GM20431 (cell line): ENCODE data around the gene RIPK4.
"Not testable (repeated sequence)": the region's sequence is repeated elsewhere in the genome, so short reads cannot be mapped to it uniquely, and the experiment has no call there.

Experiments used
- in situ Hi-C: fragments of 300-500 bp; cut with MseI, MboI; formaldehyde crosslinking; loops from one replicate; pipeline ENCODE4 v1.15.0; 2020; ENCODE audit warnings: low sequenced_read_pairs; ENCODE audit not compliant: unreplicated experiment

Gene RIPK4

DNA sequence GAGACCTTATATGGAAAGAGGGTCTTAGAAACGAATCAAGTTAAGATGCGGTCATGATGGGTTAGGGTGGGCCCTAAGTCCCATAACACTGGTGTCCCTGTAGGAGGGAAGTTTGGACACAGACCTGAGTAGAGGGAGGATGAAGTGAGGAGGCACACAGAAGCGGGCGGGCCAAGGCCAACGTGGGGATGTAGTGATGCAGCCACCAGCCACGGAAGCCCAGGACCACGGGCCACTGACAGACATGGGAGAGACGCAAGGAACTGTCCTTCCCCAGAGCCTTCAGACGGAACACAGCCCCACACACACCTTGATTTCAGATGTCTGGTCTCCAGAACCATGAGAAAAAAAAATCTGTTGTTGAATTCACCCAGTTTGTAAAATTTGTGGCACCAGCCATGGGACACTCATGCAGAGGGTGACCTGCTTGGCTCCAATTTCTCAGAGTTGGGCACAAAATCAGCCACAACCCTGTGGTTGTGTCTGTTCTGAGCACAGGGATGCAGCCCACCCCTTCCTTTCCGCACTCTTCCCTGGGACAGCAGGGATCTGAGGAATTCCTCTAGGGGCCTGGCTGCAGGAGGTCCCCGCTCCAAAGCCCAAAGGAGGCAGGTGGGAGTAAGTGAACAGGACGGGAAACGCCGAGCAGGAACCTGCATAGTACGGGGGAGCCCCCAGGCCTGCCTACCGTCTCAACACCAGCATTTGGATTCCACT, 61.1 kb downstream of the RIPK4 start:
- in situ Hi-C loops: no loop called here

DNA sequence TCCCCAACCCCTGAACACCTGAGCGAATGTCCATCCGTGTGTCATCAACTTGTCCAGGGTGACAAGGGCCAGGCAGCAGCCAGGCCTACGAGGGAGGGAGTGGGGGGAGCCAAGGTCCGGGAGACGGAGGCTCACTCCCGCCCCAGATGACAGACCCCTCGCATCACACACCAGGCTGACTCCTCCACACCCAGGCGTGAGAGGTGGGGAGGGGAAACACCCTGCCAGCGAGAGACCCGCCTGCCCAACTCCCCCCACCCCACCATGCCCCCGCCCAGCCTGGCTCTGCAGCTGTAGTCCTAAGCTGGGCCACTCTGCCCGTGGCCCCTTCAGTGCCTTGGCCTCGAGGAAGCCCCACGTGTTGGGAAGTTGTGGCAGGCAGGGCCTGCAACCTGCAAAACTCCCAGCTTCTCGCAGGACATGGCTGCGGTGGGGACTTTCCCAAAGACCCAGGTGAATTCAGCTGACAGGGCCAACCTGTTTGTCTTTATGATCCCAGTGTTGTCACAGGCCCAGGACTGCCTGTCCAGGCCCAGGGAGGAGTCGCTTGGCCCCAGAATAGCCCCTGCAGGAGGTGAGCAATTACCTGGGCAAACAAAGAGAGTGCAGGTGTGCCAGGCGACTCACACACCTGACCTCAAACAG, 62.9 kb downstream of the RIPK4 start:
- in situ Hi-C loops: no loop called here

DNA sequence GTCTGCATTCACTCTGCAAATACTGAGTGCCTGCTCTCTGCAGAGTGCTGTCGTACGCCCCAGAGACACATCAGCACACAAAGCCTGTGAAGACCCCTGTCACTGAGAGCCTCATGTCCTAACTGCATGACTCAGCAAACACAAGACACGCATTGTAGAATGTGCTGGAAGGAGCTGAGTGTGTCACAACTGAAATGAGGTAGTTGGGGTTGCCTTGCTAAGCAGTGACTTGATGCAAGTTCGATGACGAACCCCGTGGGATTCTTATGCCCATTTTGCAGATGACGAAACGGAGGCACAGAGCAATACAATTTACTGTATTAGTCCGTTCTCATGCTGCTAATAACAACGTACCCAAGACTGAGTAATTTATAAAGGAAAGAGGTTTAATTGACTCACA, 65.1 kb downstream of the RIPK4 start:
- in situ Hi-C loops: no loop called here

DNA sequence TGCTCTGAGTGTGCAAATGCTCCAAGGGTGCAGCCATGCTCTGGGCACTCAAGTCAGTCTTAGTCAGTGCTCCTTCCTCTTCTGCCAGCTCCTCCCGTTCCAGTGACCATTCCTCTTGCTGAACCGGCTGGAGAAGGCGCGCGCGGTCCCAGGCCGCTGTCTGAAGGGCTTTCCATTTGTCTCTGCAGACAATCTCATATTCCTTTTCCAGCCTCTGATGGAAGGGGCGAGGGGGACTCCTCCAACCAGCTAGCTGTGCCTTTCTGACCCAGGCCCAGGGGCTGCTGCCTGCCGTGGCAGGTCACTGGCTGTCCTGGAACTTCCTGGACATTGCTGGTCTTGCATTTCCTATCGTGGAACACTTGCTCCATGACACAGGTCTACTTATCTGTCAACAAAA, 67.5 kb downstream of the RIPK4 start:
- in situ Hi-C loops: no loop called here

DNA sequence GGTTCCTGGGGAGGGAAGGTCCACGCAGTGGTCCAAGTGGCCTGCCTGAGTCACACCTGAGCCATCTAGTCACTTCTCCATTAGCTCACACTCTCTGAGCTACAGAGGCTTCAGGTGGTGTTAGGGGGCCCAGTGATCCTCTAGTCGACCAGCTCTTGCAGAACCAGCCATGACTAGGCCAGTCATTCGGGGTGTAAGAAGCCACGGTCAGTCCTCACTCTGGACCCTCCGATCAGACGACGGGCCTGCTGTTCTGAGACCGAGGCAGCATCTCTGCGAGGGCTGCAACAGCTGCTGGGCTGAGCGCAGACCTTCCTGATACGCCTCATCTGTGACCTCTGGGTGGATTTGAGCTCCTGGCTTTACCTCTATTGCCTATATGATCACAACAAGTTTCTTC, 68.8 kb downstream of the RIPK4 start:
- in situ Hi-C loops: no loop called here

DNA sequence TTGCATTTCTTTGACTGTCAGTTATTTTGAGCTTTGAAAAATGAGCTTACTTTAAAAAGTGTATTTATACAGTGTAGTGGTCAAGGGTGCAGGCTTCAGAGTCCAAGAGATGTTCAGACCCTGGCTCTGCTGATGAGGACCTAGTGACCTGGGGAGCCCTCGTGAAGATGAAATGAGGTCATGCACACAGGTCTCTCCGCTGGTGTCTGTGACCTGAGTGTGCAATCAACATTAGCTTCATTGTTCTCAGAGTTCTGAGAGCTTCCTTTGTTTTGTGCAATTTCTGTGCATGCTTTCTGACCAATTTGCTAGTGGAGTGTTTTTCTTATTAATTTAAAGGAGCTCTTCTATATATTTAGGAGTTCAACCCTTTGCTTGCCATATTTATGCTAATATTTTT, 71.3 kb downstream of the RIPK4 start:
- in situ Hi-C loops: no loop called here

DNA sequence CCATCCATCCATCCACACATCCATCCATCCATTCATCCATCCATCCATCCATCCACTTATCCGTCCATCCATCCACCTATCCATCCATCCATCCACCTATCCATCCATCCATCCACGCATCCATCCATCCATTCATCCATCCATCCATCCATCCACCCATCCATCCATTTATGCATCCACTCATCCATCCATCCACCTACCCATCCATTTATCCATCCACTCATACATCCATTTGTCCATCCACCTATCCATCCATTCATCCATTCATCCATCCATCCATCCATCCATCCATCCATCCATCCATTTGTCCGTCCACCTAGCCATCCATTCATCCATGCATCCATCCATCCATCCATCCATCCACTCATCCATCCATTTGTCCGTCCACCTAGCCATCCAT, 72.8 kb downstream of the RIPK4 start:
- in situ Hi-C loops: not testable (repeated sequence)

DNA sequence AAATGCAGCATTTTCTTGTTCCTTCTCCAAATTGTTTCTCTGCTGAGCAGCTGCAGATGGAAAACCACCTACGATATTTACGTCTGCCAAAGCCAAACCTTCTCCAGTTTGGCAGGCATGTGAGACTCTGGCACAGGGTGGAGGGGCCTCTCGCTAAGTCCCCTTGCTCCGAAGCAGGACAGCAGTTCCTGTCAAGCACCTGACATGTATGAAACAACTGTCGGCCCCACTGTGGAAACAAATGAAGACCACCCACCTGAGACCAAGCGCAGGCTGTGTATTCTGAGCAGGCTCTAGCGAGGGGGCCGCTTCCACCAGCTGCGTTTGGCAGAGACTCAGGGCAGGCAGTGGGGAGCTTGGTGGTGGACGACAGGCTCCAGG, 74.7 kb downstream of the RIPK4 start:
- in situ Hi-C loops: no loop called here

DNA sequence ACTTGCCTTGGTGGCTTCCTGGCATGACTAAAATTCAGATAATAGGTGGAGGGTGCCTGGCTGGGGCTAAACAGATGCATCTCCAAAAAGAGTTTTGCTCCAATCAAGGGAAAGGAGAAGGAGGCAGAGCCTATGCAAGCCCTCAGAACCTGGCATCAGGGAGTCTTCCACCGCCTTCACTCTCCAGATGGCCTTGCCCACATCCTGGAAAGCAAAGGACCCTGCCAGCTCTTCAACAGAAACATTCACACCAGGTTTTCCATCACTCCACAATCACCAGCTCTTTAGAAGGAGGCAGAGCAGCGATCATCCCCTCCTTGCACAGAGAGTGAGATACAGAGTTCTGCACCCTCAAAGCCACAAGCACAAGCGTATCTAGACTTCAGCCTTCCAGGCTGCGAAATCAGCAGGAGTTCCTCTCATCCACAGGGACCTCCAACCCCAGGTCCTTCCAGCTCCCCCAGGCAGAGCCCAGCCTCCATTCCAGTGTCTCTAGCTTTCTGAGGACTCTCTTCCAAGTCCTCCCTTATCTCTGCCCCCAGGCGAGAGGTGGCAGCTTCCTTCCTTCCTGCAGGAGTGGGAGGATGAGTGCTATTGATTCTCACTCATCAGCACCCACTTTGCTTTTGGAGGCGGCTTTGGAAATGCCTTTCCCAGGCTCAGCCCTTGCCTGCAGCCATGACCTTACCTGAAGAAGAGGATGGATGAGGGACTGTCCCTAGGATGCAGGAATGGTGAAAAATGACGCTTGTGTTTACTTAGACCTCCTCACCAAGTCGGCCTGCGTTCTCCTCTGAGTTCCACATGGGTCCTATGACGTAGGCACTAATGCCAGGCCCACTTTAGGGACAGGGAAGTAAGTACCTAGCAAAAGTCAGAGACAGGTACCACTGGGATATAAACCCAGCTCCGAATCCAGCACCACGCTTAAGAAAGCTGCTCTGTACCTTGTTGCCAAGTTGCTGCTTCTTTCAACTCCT, 75.4 kb downstream of the RIPK4 start:
- in situ Hi-C loops: no loop called here
